ENCODE measurements around the gene CISD1.
"Not testable (repeated sequence)": the region's sequence is repeated elsewhere in the genome, so short reads cannot be mapped to it uniquely, and the experiment has no call there.

DNA sequence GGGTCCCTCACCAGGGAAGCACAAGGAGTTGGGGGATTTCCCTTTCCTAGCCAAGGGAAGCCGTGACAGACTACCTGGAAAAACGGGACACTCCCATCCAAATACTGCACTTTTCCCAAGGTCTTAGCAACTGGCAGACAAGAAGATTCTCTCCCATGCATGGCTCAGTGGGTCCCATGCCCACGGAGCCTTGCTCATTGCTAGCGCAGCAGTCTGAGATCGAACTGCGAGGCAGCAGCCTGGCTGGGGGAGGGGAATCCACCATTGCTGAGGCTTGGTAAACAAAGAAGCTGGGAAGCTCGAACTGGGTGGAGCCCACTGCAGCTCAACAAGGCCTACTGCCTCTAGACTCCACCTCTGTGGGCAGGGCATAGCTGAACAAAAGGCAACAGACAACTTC lies 39.1 kb upstream of the CISD1 start:
- TF ChIP-seq POLR2AphosphoS5 (IDR thresholded peaks at IDR 0.05), result not testable (repeated sequence)
- TF ChIP-seq, protein P1, sequence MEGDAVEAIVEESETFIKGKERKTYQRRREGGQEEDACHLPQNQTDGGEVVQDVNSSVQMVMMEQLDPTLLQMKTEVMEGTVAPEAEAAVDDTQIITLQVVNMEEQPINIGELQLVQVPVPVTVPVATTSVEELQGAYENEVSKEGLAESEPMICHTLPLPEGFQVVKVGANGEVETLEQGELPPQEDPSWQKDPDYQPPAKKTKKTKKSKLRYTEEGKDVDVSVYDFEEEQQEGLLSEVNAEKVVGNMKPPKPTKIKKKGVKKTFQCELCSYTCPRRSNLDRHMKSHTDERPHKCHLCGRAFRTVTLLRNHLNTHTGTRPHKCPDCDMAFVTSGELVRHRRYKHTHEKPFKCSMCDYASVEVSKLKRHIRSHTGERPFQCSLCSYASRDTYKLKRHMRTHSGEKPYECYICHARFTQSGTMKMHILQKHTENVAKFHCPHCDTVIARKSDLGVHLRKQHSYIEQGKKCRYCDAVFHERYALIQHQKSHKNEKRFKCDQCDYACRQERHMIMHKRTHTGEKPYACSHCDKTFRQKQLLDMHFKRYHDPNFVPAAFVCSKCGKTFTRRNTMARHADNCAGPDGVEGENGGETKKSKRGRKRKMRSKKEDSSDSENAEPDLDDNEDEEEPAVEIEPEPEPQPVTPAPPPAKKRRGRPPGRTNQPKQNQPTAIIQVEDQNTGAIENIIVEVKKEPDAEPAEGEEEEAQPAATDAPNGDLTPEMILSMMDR (IDR thresholded peaks at IDR 0.05), result not testable (repeated sequence)

Data from breast epithelium (tissue), 3 donors.